Activated effector memory CD4-positive, alpha-beta T cell treated with Interleukin-2 at 50 U/mL for 16 hours (primary cell): ENCODE measurements around the gene ADD3.
A peak's percentile ranks its signal among the peaks of the same experiment; 100 is the strongest.

ENCODE experiments used
- DNase-seq: peaks from one replicate; pipeline ENCODE4 v3.0.0-alpha.2; 2020

Gene ADD3, protein sequence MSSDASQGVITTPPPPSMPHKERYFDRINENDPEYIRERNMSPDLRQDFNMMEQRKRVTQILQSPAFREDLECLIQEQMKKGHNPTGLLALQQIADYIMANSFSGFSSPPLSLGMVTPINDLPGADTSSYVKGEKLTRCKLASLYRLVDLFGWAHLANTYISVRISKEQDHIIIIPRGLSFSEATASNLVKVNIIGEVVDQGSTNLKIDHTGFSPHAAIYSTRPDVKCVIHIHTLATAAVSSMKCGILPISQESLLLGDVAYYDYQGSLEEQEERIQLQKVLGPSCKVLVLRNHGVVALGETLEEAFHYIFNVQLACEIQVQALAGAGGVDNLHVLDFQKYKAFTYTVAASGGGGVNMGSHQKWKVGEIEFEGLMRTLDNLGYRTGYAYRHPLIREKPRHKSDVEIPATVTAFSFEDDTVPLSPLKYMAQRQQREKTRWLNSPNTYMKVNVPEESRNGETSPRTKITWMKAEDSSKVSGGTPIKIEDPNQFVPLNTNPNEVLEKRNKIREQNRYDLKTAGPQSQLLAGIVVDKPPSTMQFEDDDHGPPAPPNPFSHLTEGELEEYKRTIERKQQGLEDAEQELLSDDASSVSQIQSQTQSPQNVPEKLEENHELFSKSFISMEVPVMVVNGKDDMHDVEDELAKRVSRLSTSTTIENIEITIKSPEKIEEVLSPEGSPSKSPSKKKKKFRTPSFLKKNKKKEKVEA

DNA sequence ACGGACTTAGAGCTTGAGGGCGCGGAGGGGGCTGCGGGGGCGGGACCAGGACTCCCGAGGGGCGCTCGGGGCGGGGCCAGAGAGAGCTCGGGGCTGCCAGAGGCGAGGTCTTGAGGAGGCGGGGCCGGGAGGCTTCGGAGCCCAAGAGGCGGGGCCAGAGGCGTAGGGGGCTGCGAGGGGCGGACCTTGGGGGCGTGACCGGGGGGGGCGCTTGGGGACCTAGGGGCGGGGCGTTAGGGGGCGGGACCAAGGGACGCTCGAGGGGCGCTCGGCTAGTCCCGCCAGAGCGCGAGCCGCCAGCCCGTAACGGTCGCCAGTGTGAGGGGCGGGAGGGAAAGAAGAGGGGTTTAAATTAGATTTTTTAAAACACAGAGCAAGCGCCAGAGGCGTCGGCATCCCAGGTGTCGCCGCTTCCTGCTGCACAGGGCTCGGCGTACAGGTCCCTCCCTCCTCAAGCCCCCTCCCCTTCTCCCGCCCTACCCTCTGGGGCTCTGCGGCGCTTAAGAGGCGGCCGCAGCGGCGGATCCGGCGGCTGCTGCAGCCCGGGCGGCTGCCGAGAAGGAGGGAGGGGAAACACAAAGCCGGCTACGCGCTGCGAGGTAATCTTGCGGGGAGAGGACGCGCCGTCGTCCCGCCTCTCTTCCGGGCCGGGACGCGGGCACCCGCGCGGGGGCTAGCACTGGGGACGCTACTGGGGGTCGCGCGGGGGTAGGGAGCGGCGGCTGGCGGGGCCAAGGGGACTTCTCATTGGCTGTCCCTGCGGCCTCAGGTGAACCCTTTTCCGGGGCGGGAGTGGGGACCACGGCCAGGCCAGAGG is at the start of gene ADD3:
TSS of gene ADD3 (plus strand) at position 284 of the 817 bp plus-strand sequence. CDS start 92,670 bp downstream, outside the sequence.
- peak; percentile 81 for DNase-seq

- DNase-seq = no peak
Observed at GRCh38 chr10:109958059-109958458, 49.7 kb upstream of the ADD3 start.

GRCh38 chr10:109959259-109960145 is 48.3 kb upstream of the ADD3 start:
- no peak for DNase-seq

- no peak for DNase-seq
Observed at GRCh38 chr10:109960682-109961081, 47.1 kb upstream of the ADD3 start.

- no peak for DNase-seq
Observed at GRCh38 chr10:109961174-109962001, 46.4 kb upstream of the ADD3 start.

DNA sequence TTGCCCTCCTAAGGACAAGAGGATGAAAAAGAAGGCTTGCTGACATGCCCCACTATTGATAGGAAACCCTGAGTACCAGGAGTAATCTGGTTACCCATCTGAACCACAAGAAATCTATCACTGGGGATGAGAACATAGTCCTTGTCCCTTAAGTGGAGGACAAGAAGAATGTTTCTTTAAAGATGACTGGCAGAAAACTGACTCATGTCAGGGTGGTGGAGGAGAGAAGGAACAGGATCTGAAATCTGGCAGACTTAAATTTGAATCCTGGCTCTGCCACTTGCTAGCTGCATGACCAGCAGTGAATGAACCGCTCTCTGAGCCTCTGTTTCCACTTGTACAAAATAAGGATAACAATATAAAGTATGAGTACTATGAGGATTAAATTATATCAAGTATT is 45.5 kb upstream of the ADD3 start:
- no peak for DNase-seq

DNA sequence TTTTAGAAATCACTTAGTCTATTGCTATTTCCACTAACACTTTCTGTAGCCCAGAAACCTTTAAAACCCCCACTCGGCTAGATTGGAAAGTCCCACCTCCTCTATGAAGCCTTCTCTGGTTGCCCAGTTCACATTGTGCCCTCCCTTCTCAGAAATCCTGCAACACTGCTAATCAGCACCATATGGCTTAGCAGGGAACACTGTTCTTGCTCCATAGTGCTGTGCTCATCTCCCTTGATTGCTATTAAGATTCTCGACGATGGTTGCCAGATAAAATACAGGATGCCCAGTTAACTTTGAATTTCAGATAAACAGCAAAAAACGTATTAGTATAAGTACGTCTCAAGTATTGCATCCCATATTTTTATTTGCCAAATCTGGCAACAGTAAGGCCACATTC is 44.3 kb upstream of the ADD3 start:
- no peak for DNase-seq

- DNase-seq = no peak
Observed at GRCh38 chr10:109964318-109964717, 43.5 kb upstream of the ADD3 start.

DNA sequence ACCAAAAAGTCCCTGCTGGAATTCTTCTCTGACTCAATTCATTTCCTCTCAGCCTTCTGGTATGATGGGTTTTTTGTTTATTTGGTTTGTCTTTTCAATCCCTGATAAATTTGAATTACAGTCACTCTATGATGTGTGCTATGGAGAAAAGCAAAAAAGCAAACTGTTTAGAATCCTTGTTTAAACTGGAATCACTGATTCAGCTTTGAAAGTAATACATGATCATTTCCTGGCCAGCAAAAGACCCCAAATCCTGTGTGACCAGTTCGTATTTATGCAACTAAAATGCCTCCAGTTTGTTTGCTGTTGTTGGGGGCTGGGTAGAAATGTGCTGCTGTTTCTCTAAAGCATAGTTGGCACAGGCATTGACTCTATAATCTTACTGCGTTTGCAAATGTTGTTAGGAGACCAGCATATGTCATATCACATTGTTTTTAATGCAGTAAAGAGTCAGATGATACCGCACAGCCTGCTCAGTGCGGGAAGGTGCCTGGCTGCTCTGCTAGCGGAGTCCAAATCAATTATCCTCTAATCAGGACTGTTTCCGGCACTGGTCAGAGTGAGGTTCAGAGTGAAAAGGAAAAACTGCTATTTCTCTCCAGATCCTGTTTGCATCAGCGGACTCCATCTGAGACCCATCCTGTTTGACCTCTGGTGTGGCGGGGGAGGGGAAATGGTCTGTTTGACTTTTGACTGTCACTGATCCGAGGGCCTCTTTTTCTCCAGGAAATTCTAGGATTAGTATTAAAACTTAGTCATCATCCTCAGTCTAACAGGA is 40.6 kb upstream of the ADD3 start:
- no peak for DNase-seq

GRCh38 chr10:109967739-109968088 is 40.1 kb upstream of the ADD3 start:
- no peak for DNase-seq

- no peak for DNase-seq
Observed at GRCh38 chr10:109968953-109969759, 38.6 kb upstream of the ADD3 start.

- no peak for DNase-seq
Observed at GRCh38 chr10:109969760-109970346, 37.9 kb upstream of the ADD3 start.

DNA sequence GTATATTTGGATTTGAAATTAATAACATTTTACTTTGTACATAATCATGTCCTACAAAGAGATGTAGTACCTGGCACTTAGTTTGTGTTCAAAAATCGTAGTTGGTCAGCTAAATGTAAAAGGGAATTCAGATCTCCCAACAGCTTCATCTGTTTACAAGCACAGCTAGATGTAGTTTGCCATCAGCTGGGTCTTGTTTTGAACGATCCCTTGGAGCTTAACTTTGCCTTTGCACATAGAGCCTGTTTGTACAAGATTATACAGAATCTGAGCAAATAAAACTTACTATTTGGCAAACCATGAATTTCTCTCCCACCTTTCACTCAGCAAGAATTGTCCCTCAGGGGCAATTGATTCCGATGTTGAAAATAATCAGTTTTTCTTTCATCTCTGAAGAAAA is 36.1 kb upstream of the ADD3 start:
- no peak for DNase-seq

- no peak for DNase-seq
Observed at GRCh38 chr10:109972372-109973001, 35.3 kb upstream of the ADD3 start.

DNA sequence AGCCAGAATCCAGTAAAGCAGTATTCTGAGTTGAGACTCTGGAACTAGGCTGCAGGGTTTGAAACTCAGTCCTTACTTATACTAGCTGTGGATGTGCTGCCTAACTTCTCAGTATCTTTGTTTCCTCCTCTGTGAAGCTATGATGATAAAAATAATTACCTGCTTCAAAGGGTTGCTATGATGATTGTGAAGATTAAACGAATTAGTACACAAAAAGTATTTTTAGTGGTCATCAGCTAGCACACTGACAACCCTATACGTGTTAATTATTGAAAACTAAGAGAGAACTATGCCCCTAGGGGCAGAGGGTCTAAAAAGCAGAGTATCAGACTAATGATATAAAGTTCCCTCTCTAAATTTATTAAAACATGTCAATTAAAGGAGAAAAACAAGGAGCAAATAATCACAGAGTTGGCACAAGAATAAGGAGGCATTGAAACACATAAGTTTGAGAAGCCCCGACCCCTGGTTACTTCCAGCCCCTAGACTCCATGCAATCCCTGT is 34.4 kb upstream of the ADD3 start:
- no peak for DNase-seq

GRCh38 chr10:109974504-109975191 is 33.1 kb upstream of the ADD3 start:
- no peak for DNase-seq

- no peak for DNase-seq
Observed at GRCh38 chr10:109975244-109976190, 32.3 kb upstream of the ADD3 start.
